Right cardiac atrium (tissue), 5 donors: ENCODE measurements around the gene PRKACA. TPM values are rescaled to one million over a fixed set of nuclear protein-coding genes. Genes with fewer than 3 reads are reported as not detected.

Source experiments
- ATAC-seq, 2 donors: fragments of 200-7000 bp; cut with Tn5 transposase; one replicate each; pipeline versions ENCODE4 v1.8.0 to v1.9.1; 2020; ENCODE audit warnings: moderate library complexity in 2 of 2, mild to moderate bottlenecking in 1 of 2
- DNase-seq, 3 donors: peaks; one replicate each; pipeline ENCODE4 v3.0.0-alpha.2; 2020
- H3K27ac ChIP-seq: one replicate; pipeline ENCODE4 v1.5.1; 2013; ENCODE audit warnings: mild to moderate bottlenecking, low read length, control low read depth, moderate library complexity
- H3K27me3 ChIP-seq: one replicate; pipeline ENCODE4 v1.6.1; 2013; ENCODE audit not compliant: control insufficient read depth, insufficient read depth
- H3K4me1 ChIP-seq: one replicate; pipeline ENCODE4 v1.6.1; 2013; ENCODE audit warnings: low read length; ENCODE audit not compliant: control insufficient read depth, insufficient read depth
- H3K4me3 ChIP-seq: one replicate; pipeline ENCODE4 v1.5.1; 2013; ENCODE audit warnings: low read length, control low read depth
- H3K9me3 ChIP-seq: one replicate; pipeline ENCODE4 v1.6.1; 2013; ENCODE audit warnings: low read length; ENCODE audit not compliant: control insufficient read depth
- WGBS: extraction: QIAGEN DNeasy Blood & Tissue Kit; methylation state at CpG from one replicate; pipeline ENCODE4 v1.1.7; 2013; 5-methylcytosine and 5-hydroxymethylcytosine counted together
- intact Hi-C, 4 donors: fragments of 100-400 bp; cut with DNase I; formaldehyde crosslinking; loops; one replicate each; pipeline versions ENCODE4 v1.11.0 to v1.14.0; 2022 to 2023
- polyA plus RNA-seq: library from polyadenylated mRNA; stranded (reverse); fragments of 200-250 nt; gene quantifications from one replicate; pipeline ENCODE4 v1.2.3, GENCODE V29; 2013
- total RNA-seq, 4 donors: library from RNA; stranded (reverse); fragmentation: NEBNext Ultra II Directional; extraction: Animal tissue kit (Norgen Biotek cat#: 25700); gene quantifications; one replicate each; pipeline ENCODE4 v1.2.1, GENCODE V29; 2021
- donor health status: healthy with polysubstance abuse.
- donor health status: DM: no; HTN: yes; CAD: no.
- donor health status: DM: no; HTN: no; CAD: no.
- donor health status: DM: no; HTN: yes; CAD: no; lungs with severe emphysema.
- donor health status: DM: yes; HTN: yes; CAD: no.

The PRKACA gene
- total and polyA plus RNA-seq, 5 donors: 256 to 412 (median 356) TPM

- intact Hi-C loops: loop anchor here in 2 of 4 donors (10.0 kb wide), 2 partner anchors 126 to 186 kb away; no protein-coding TSS in a partner anchor
- peak in 1 of 3 donors; percentile 37 for DNase-seq
- Histone ChIP-seq H3K27me3 (no peaks in the 10 kb centered on the region), H3K4me3 (no peak overlapping the region), H3K9me3 (no peaks in the 10 kb centered on the region), H3K27ac (no peak overlapping the region), H3K4me1 (no peaks in the 10 kb centered on the region)
- no peak for ATAC-seq
- 89% methylated on average over 16 of the region's 16 CpGs for WGBS
Observed at GRCh38 chr19:14158276-14159023, 40.9 kb upstream of the PRKACA start.

- intact Hi-C loops: loop anchor here in 2 of 4 donors (10.0 kb wide), 2 partner anchors 128 to 188 kb away; no protein-coding TSS in a partner anchor
- Histone ChIP-seq H3K27ac (no peak overlapping the region), H3K9me3 (no peaks in the 10 kb centered on the region), H3K27me3 (no peaks in the 10 kb centered on the region), H3K4me3 (no peak overlapping the region), H3K4me1 (no peaks in the 10 kb centered on the region)
- no peak for DNase-seq
- no peak for ATAC-seq
- WGBS: 94% methylated on average over 26 of the region's 26 CpGs
Observed at GRCh38 chr19:14156971-14157717, 39.6 kb upstream of the PRKACA start.

- WGBS: 95% methylated on average over 12 of the region's 12 CpGs
- intact Hi-C loops: loop anchor here in 2 of 4 donors (10.0 kb wide), 2 partner anchors 129 to 189 kb away; no protein-coding TSS in a partner anchor
- Histone ChIP-seq H3K4me3 (no peak overlapping the region), H3K27me3 (no peaks in the 10 kb centered on the region), H3K9me3 (no peaks in the 10 kb centered on the region), H3K27ac (no peak overlapping the region), H3K4me1 (no peaks in the 10 kb centered on the region)
- ATAC-seq (no peak), DNase-seq (peak in 1 of 3 donors; percentile 39)
Observed at GRCh38 chr19:14156122-14156521, 38.6 kb upstream of the PRKACA start.

GRCh38 chr19:14155371-14155770, 37.8 kb upstream of the PRKACA start:
- no peak overlapping the region for H3K27ac ChIP-seq
- ATAC-seq (no peak), DNase-seq (peak in 1 of 3 donors; percentile 45)
- H3K4me3 ChIP-seq: no peak overlapping the region
- intact Hi-C loops: loop anchor here in 2 of 4 donors (10.0 kb wide), 2 partner anchors 129 to 189 kb away; no protein-coding TSS in a partner anchor
- no peaks in the 10 kb centered on the region for H3K4me1 ChIP-seq
- H3K9me3 ChIP-seq: no peaks in the 10 kb centered on the region
- H3K27me3 ChIP-seq: no peaks in the 10 kb centered on the region
- WGBS: 95% methylated on average over 17 of the region's 17 CpGs

GRCh38 chr19:14152713-14153112, 35.2 kb upstream of the PRKACA start:
- no peaks in the 10 kb centered on the region for H3K27me3 ChIP-seq
- no peak overlapping the region for H3K27ac ChIP-seq
- intact Hi-C loops: loop anchor here in 2 of 4 donors (10.0 kb wide), 2 partner anchors 132 to 192 kb away; no protein-coding TSS in a partner anchor
- DNase-seq (no peak), ATAC-seq (no peak)
- no peaks in the 10 kb centered on the region for H3K9me3 ChIP-seq
- no peak overlapping the region for H3K4me3 ChIP-seq
- peaks cover 5% of the 10 kb centered on the region for H3K4me1 ChIP-seq
- 94% methylated on average over 12 of the region's 12 CpGs for WGBS

GRCh38 chr19:14150770-14151661, 33.5 kb upstream of the PRKACA start:
- 89% methylated on average over 47 of the region's 47 CpGs for WGBS
- no peak overlapping the region for H3K4me3 ChIP-seq
- intact Hi-C loops: loop anchor here in 2 of 4 donors (10.0 kb wide), 2 partner anchors 134 to 194 kb away; no protein-coding TSS in a partner anchor
- no peaks in the 10 kb centered on the region for H3K9me3 ChIP-seq
- no peak for ATAC-seq
- peak in 1 of 3 donors; percentile 60 for DNase-seq
- H3K4me1 ChIP-seq: peaks cover 5% of the 10 kb centered on the region
- peak overlapping the region; percentile 16 for H3K27ac ChIP-seq
- H3K27me3 ChIP-seq: no peaks in the 10 kb centered on the region

- H3K4me3 ChIP-seq: peak overlapping the region; percentile 8
- 55% methylated on average over 10 of the region's 10 CpGs for WGBS
- no peaks in the 10 kb centered on the region for H3K27me3 ChIP-seq
- ATAC-seq (peak in 1 of 2 donors; percentile 11), DNase-seq (peak in 2 of 3 donors; percentile 64 to 69)
- no peaks in the 10 kb centered on the region for H3K9me3 ChIP-seq
- H3K4me1 ChIP-seq: peaks cover 5% of the 10 kb centered on the region
- intact Hi-C loops: loop anchor here in 2 of 4 donors (10.0 kb wide), 2 partner anchors 135 to 195 kb away; no protein-coding TSS in a partner anchor
- H3K27ac ChIP-seq: peak overlapping the region; percentile 69
Observed at GRCh38 chr19:14150041-14150769, 32.6 kb upstream of the PRKACA start.

- no peaks in the 10 kb centered on the region for H3K27me3 ChIP-seq
- H3K4me3 ChIP-seq: peak overlapping the region; percentile 8
- ATAC-seq (peak; percentile 79 to 85), DNase-seq (peak; percentile 91 to 96 (median 95))
- intact Hi-C loops: loop anchor here (5.0 to 10.0 kb wide), 4 partner anchors 195 to 315 kb away; partner anchors contain the start of genes BRME1 (in 1 of the 4) and CC2D1A (in 1 of the 4)
- H3K4me1 ChIP-seq: peaks cover 5% of the 10 kb centered on the region
- peak overlapping the region; percentile 69 for H3K27ac ChIP-seq
- 19% methylated on average over 21 of the region's 21 CpGs for WGBS
- no peaks in the 10 kb centered on the region for H3K9me3 ChIP-seq
Observed at GRCh38 chr19:14149509-14149994, 32.0 kb upstream of the PRKACA start.

GRCh38 chr19:14148751-14149410, 31.3 kb upstream of the PRKACA start:
- peak in 1 of 2 donors; percentile 2 for ATAC-seq
- H3K4me3 ChIP-seq: no peak overlapping the region
- 59% methylated on average over 13 of the region's 13 CpGs for WGBS
- intact Hi-C loops: loop anchor here (5.0 to 10.0 kb wide), 4 partner anchors 196 to 316 kb away; partner anchors contain the start of genes BRME1 (in 1 of the 4) and CC2D1A (in 1 of the 4)
- no peaks in the 10 kb centered on the region for H3K27me3 ChIP-seq
- peaks cover 5% of the 10 kb centered on the region for H3K4me1 ChIP-seq
- peak in 2 of 3 donors; percentile 60 to 68 for DNase-seq
- no peaks in the 10 kb centered on the region for H3K9me3 ChIP-seq
- H3K27ac ChIP-seq: peak overlapping the region; percentile 69
